Activated CD4-positive, CD25-positive, alpha-beta regulatory T cell treated with anti-CD3 and anti-CD28 coated beads, Interleukin-2, amount 50 U/mL, for 72 hours (primary cell): Measurements from ENCODE around the gene ACTG2.

Experiments used
- DNase-seq: peaks from one replicate; pipeline ENCODE4 v3.0.0; 2021

The ACTG2 gene

GRCh38 chr2:73915437-73915993 lies 22.7 kb downstream of the ACTG2 start:
- DNase-seq = no peak

- no peak for DNase-seq
These were observed 23.9 kb downstream of the ACTG2 start for GRCh38 chr2:73916666-73917065.

- DNase-seq = no peak
These were observed 24.5 kb downstream of the ACTG2 start for GRCh38 chr2:73917296-73917695.

GRCh38 chr2:73917696-73918207 lies 24.9 kb downstream of the ACTG2 start:
- DNase-seq = no peak

DNA sequence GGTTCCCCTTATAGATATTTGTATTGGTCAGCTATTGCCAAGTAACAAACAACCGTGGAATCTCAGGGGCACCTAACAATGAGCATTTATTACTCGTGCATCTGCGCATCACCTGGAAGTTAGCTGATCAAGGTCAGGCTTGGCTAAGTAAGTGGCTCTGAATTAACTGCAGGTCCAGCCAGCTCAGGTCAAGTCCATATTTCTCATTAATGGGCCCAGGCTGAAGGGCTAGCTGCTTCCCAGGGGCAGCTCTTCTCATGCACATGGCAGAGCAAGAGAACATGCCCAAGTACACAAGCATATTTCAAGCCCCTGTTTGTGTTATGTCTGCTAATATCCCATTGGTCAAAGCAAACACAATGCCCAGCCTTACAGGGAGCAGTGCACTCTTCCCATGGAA lies 26.0 kb downstream of the ACTG2 start:
- DNase-seq = no peak

GRCh38 chr2:73919596-73920228 lies 26.9 kb downstream of the ACTG2 start:
- no peak for DNase-seq

DNA sequence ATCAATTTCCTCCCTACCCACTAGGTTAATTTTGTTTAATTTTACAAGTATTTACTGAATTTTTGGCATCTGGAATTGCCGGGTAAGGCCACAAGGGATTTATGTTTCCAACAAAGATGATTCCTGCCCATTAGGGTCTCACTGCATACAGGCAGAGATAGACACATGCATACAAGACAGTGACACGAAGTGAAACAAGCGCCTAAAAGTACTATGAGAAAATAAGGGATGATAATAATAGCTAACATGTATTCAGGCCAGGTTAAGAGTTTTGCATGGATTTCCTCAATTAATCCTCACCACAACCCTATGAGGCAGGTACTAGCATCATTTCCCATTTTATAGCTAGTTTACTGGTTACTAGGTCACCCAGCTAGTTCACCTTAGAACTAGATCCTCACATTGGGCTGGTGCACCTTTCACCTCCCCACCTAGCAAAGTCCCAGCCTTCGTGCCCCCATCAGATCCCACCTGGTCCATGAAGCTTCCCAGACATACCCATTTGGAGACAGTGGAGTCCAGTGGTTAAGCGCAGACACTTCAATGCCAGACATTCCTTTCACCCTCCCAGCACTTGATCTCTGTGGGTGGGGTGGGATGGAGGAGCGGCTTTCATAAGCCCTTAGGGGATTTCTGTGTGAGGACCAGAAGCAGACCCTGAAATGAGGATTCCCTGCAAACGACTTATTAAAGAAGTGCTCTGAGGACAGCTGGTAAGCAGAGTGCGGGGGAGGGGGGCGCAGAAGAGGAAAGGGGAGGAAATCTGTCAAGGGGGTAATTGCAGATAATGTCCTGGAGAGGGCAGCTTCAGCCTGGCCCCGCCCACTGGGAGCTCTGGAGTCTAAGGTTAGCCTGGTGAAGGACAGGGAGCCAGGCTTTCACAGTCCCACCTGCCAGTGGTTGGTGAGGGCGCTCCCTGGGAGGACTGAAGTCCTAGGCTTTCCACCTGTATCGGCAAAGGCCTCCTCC lies 28.1 kb downstream of the ACTG2 start:
- no peak for DNase-seq

- DNase-seq = no peak
These were observed 28.8 kb downstream of the ACTG2 start for GRCh38 chr2:73921581-73921980.

- DNase-seq = no peak
These were observed 29.9 kb downstream of the ACTG2 start for GRCh38 chr2:73922681-73923080.

DNA sequence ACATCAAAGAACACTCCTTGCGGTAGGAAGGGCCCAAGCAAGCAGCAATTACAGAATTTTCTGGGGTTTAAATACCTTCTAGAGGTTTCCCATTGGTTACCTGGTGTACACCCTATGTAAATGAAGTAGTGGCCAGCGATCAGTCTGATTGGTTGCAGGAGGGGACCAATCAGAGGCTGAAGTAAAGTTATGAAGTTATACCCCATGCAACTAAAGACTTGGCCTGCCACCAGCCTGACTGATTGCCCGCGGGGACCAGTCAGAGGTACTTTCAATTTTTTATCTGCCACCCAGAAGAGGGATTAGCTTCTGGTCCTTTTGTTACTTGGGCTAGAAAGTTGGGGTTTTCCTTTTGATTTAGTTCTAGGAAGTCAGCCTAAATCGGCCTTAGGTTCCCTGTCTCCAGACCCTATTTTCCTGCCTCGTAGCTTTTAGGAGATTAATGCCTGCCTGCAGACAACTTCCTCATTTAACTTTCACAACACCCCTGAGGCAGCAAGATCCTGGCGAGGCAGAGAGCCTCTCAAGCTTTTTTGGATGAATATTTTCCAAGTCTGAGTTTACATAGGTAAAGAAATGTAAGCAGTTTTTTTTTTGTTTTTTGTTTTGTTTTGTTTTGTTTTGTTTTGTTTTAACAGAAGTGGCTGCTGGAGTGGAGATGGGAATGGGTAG lies 32.4 kb downstream of the ACTG2 start:
- no peak for DNase-seq

GRCh38 chr2:73925853-73926492 lies 33.2 kb downstream of the ACTG2 start:
- no peak for DNase-seq

- DNase-seq = peak; percentile 91
These were observed 33.9 kb downstream of the ACTG2 start, which contains the start of gene DGUOK for GRCh38 chr2:73926493-73927327. DGUOK (plus strand) TSS chr2:73926880; CDS start chr2:73926911, 31 bp downstream.

DNA sequence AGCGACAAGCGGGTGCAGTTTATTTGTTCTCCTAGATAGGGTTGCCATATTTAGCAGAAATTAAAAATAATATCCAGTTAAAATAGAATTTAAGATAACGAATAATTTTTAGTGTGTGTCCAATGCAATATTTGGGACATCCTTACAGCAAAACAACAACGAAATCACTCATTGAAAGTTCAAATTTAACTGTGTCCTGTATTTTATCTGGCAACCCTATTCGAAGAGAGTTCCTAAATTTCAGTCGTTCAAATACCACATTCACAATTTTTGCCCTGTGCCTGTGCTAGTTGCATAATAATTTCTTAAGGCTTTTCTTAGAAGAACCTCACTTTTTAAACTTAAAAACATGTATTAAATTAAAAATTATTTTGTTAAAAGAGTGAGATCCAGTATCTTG lies 34.5 kb downstream of the ACTG2 start:
- no peak for DNase-seq

GRCh38 chr2:73928963-73929347 lies 36.1 kb downstream of the ACTG2 start:
- no peak for DNase-seq

- DNase-seq = no peak
These were observed 37.6 kb downstream of the ACTG2 start for GRCh38 chr2:73930386-73930785.

DNA sequence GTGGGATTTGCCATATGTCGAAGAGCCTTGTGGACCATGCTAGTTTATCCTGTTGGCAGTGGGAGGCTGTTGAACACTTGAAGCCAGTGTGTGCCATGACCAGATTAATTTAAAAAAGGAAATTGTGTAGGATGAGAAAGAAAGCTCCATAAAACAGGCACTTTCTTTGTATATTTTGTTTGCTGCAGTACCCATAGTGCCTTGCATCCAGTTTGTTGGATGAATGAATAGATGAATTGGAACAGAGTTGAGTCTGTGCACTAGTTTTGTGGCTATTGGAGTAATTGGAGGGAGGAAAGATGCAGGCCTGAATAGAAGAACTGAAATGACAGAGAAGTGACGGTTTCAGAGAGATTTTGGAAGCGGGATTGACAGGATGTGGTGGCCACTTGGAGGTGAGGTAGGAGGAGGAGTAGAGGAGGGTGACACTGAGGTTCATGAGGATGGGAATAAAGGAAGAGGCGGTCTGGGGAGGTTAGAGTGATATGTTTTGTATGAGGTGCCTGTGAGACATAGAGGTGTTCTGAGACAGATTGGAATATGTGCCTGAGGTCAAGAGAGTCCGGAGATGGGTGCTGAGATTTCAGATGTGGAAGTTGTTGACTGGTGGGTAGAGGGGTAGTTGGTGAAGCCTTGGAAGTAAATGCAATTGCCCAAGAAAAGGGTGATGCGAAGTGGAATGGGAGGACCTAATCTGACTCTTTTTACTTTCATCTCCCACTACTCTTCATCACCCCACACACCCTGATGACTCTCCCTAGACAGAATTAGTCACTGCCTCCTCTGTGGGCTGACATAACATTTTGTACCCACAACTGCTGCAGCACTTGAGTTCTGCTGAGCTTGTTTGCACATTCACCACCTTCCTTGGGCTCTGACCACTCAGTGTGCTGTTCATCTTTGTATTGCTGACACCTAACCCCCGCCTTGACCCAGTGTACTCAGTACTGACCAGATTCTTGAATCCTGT lies 39.0 kb downstream of the ACTG2 start:
- DNase-seq = peak; percentile 41

- no peak for DNase-seq
These were observed 40.4 kb downstream of the ACTG2 start for GRCh38 chr2:73933194-73933593.

DNA sequence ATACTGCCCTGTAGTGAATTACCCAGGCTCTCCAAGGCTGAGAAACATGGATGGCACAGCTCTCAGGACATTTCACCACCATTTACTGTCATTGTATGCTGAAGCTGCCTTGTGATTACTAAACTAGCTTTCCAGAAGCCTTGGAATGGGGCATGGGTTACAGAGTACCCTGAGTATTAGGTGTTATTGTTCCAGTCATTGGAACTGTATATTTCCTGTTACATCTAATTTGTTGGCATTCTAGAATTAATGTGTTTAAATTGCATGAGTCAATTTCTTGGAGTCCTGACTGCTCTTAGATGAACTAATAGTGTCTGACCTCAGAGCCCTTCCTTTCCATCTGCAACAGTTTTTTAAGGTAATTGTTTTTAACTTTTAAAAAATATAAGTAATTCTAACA lies 42.8 kb downstream of the ACTG2 start:
- no peak for DNase-seq

DNA sequence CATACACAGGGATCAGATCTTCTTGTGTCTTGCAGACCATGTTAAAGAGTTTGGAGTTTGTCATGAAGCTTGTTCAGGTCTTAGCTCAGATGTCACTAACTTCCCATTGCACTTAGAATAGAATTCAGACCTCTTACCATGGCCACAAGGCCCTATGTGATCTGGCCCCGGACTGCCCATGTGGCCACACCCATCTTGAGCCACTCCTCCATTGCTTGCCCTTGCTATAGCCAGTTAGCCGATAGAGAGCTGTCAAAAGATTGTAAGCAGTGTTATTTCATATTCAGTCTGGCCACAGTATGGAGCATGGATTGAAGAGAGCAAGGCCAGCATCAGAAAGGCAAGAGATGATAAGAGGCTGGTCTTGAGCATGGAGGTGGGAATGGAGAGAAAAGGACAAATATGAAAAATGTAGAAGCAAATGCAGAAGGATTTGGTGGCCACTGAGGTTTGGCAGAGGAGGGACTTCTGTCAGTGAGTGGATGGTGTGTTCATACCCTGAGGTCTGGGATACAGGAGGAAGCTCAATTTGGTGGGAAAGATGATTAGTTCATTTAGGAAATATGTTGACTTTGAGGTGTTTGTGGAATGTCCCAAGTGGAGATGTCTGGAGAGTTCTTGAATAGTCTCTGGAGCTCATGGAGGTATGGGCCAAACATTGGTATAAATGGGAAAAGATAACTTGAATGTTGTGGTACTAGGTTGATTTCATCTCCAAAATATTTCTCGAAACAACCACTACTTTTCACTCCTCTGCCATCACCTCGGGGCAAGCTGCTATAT lies 44.5 kb downstream of the ACTG2 start:
- DNase-seq = no peak

DNA sequence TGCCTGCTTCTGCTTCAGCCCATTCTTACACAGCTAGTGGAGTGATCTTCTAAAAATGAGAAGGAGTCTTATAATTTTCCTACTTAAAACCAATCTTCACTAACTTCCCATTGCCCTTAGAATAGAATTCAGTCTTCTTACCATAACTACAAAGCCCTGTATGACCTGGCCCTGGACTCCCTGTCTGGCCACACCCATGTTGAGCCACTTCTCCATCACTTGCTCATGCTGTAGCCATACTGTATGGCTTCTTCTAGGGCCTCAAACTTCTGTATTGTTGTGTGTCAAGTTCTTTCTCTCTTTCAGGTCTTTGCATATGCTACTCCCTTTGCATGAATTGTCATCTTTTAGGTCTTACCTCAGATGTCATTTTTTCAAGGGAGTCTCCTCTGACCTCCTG lies 45.1 kb downstream of the ACTG2 start:
- DNase-seq = no peak
